Endothelial cell of umbilical vein (primary cell): ENCODE measurements around the gene SUMF1. TPM values are rescaled to one million over a fixed set of nuclear protein-coding genes. Genes with fewer than 3 reads are reported as not detected.

ENCODE experiments used
- BruUV-seq: library from RNA; stranded (reverse); fragments of 400-500 nt; replicated peaks from 2 replicates; lab custom pipeline; 2021; lab: Mats Ljungman, UMichigan
- CTCF ChIA-PET: fragments of 300-600, 350-600 bp; sonication (Branson Sonifier 250); formaldehyde crosslinking; loops from one replicate; lab custom pipeline; 2021; ENCODE audit warnings: antibody characterized with exemption, inconsistent platforms; lab: Charles Lee
- POLR2A ChIA-PET: fragments of 300-600, 350-600 bp; sonication (Branson Sonifier 250); formaldehyde crosslinking; loops from one replicate; lab custom pipeline; 2021; ENCODE audit warnings: antibody characterized with exemption, inconsistent platforms; lab: Charles Lee
- DNase-seq: peaks from one replicate; pipeline ENCODE4 v3.0.0-alpha.2; 2011; ENCODE audit warnings: low read depth, low spot score
- FAIRE-seq: peaks from 2 replicates; lab custom pipeline; 2011; peaks lifted over from hg19 to GRCh38; lab: Jason Lieb, UNC
- H2AFZ ChIP-seq: 2 replicates; pipeline ENCODE4 v1.6.0; 2012; ENCODE audit warnings: low read depth, low read length, control low read depth, inconsistent platforms
- H3K27ac ChIP-seq: 2 replicates; pipeline ENCODE4 v1.5.1; 2011; ENCODE audit warnings: low read depth, mild to moderate bottlenecking, control low read depth, low read length, moderate library complexity; ENCODE audit not compliant: insufficient read depth
- H3K27me3 ChIP-seq, 2 experiments: 2 replicates each; pipeline versions ENCODE4 v1.6.0 to v1.6.1; 2011; ENCODE audit warnings: low read length in 2 of 2, mixed read lengths in 1 of 2; ENCODE audit not compliant: control insufficient read depth in 2 of 2, insufficient read depth in 2 of 2
- H3K36me3 ChIP-seq, 2 experiments: 2 replicates in 1 of 2; 3 replicates in 1 of 2; pipeline ENCODE4 v1.5.1; 2011; ENCODE audit warnings: low read length in 2 of 2, mild to moderate bottlenecking in 1 of 2, moderate library complexity in 1 of 2; ENCODE audit not compliant: control insufficient read depth in 2 of 2, insufficient read depth in 2 of 2; ENCODE audit errors: extremely low read depth in 1 of 2
- H3K4me1 ChIP-seq: 3 replicates; pipeline ENCODE4 v1.5.1; 2011; ENCODE audit warnings: mild to moderate bottlenecking, low read length; ENCODE audit not compliant: control insufficient read depth, insufficient read depth; ENCODE audit errors: extremely low read depth
- H3K4me2 ChIP-seq: 2 replicates; pipeline ENCODE4 v1.6.1; 2011; ENCODE audit warnings: low read length, control low read depth, mixed read lengths; ENCODE audit not compliant: insufficient read depth
- H3K4me3 ChIP-seq, 3 experiments: fragments of 200-600 bp in 1 of 3; sonication (generic), shearing (Covaris generic) in 1 of 3; replicated peaks in 1 of 3; 2 replicates each; pipeline ENCODE4 v1.5.1; 2011 to 2016; ENCODE audit warnings: control low read depth in 3 of 3, low read length in 3 of 3, mild to moderate bottlenecking in 2 of 3, inconsistent platforms in 1 of 3, low read depth in 1 of 3, moderate library complexity in 1 of 3; ENCODE audit not compliant: insufficient read depth in 1 of 3
- H3K79me2 ChIP-seq: 2 replicates; pipeline ENCODE4 v1.6.0; 2012; ENCODE audit warnings: low read length, inconsistent platforms; ENCODE audit not compliant: control insufficient read depth, insufficient read depth
- H3K9ac ChIP-seq: replicated peaks from 2 replicates; pipeline ENCODE3; 2011; ENCODE audit warnings: low read length, control low read depth; ENCODE audit not compliant: insufficient read depth; ENCODE audit errors: extremely low read depth
- H3K9me1 ChIP-seq: replicated peaks from 3 replicates; pipeline ENCODE4 v1.6.0; 2011; ENCODE audit warnings: mild to moderate bottlenecking, low read length; ENCODE audit not compliant: control insufficient read depth, insufficient read depth; ENCODE audit errors: extremely low read depth
- H3K9me3 ChIP-seq: replicated peaks from 2 replicates; pipeline ENCODE4 v1.5.1; 2012; ENCODE audit warnings: low read length, inconsistent platforms; ENCODE audit not compliant: control insufficient read depth, insufficient read depth
- H4K20me1 ChIP-seq: replicated peaks from 2 replicates; pipeline ENCODE3; 2011; ENCODE audit warnings: mild to moderate bottlenecking, low read length; ENCODE audit not compliant: control insufficient read depth, insufficient read depth; ENCODE audit errors: extremely low read depth
- CTCF ChIP-seq, 2 donors: IDR thresholded peaks; 1 replicate in 1 of 2; 2 replicates in 1 of 2; pipeline ENCODE4 v1.5.1; 2011; ENCODE audit warnings: low read length in 2 of 2, mild to moderate bottlenecking in 2 of 2, moderate library complexity in 2 of 2, control low read depth in 1 of 2, inconsistent platforms in 1 of 2, low read depth in 1 of 2; ENCODE audit not compliant: insufficient read depth in 1 of 2; ENCODE audit errors: extremely low read depth in 1 of 2
- EZH2 ChIP-seq: IDR thresholded peaks from 2 replicates; pipeline ENCODE4 v1.6.1; 2012; ENCODE audit warnings: borderline replicate concordance, low read depth, mild to moderate bottlenecking, moderate library complexity, low read length, inconsistent platforms; ENCODE audit not compliant: severe bottlenecking
- JUN ChIP-seq: IDR thresholded peaks from 2 replicates; pipeline ENCODE4 v1.6.1; 2011; ENCODE audit warnings: borderline replicate concordance, low read depth; ENCODE audit not compliant: insufficient read length, insufficient read depth
- MAX ChIP-seq: IDR thresholded peaks from 2 replicates; pipeline ENCODE4 v1.6.1; 2011; ENCODE audit not compliant: insufficient read depth, insufficient read length
- MYC ChIP-seq: IDR thresholded peaks from one replicate; pipeline ENCODE4 v1.6.1; 2011; ENCODE audit warnings: mild to moderate bottlenecking, low read depth, low read length
- POLR2A ChIP-seq: IDR thresholded peaks from 2 replicates; pipeline ENCODE4 v1.6.1; 2012; ENCODE audit warnings: low read depth, mild to moderate bottlenecking, control low read depth, low read length
- POLR2AphosphoS5 ChIP-seq: IDR thresholded peaks from 2 replicates; pipeline ENCODE4 v1.6.1; 2012; ENCODE audit warnings: low read depth, mild to moderate bottlenecking, control low read depth, low read length, moderate library complexity; ENCODE audit not compliant: insufficient read depth
- dilution Hi-C: fragments of 300-500 bp; cut with MboI; formaldehyde crosslinking; loops from one replicate; pipeline ENCODE4 v1.15.0; 2019; ENCODE audit warnings: low sequenced_read_pairs; ENCODE audit not compliant: extremely low pct_ligation_motif_present
- intact Hi-C: fragments of 100-400 bp; cut with micrococcal nuclease; formaldehyde crosslinking; loops from one replicate; pipeline ENCODE4 v1.10.0; 2022
- polyA plus RNA-seq, 4 experiments: library from polyadenylated mRNA; depleted of rRNA in 3 of 4; stranded (reverse) in 3 of 4; unstranded in 1 of 4; fragments of >200 nt; gene quantifications; 2 replicates each; pipeline versions ENCODE4 v1.2.1 to v1.2.3, GENCODE V29; 2011 to 2012; ENCODE audit warnings: missing spikeins in 1 of 4
- total RNA-seq: library from RNA; stranded (reverse); gene quantifications from 2 replicates; pipeline ENCODE4 v1.2.3, GENCODE V29; 2021

The SUMF1 gene
- total and polyA plus RNA-seq, 2 donors (not counting 3 experiments of a cell fraction or from before 2014, with no cell fraction given) = 31.5 to 46.8 TPM

- DNase-seq = no peak
- Histone ChIP-seq H3K36me3 (no peaks in the 10 kb centered on the region), H3K27me3 (no peaks in the 10 kb centered on the region), H3K4me3 (no peak overlapping the region), H3K9me3 (no peaks in the 10 kb centered on the region), H3K27ac (no peak overlapping the region), H3K9ac (no peak overlapping the region), H4K20me1 (no peaks in the 10 kb centered on the region), H2AFZ (no peak overlapping the region), H3K79me2 (no peaks in the 10 kb centered on the region), H3K4me2 (no peak overlapping the region), H3K9me1 (no peaks in the 10 kb centered on the region), H3K4me1 (peaks cover 3% of the 10 kb centered on the region)
- no TSS peak for BruUV-seq
- ChIA-PET CTCF (interaction anchor here (1.3 kb wide), 1 partner anchor 151 kb away, joined by 4 read pairs; no protein-coding TSS in a partner anchor), POLR2A (no interaction called here)
- dilution Hi-C loops (no loop called here), intact Hi-C loops (no loop called here)
- FAIRE-seq = no peak
- TF ChIP-seq MAX (no peak), JUN (no peak), POLR2AphosphoS5 (no peak), EZH2 (no peak), MYC (no peak), CTCF (IDR thresholded peaks at IDR 0.05; ENCODE audit: extremely low read depth in 1 of 2, insufficient read depth in 1 of 2, low read depth in 1 of 2, low read length in 2 of 2) (no peak), POLR2A (no peak)
Measured at GRCh38 chr3:4501927-4502326, 34.9 kb upstream of the SUMF1 start.
